Esophagus muscularis mucosa (tissue), 4 donors: Measurements from ENCODE around the gene ERC2. TPM values are rescaled to one million over a fixed set of nuclear protein-coding genes. Genes with fewer than 3 reads are reported as not detected.
A peak's percentile ranks its signal among the peaks of the same experiment; 100 is the strongest.

Experiments
- DNase-seq: peaks from one replicate; pipeline ENCODE4 v3.0.0-alpha.2; 2017; ENCODE audit errors: extremely low spot score
- H3K27ac ChIP-seq, 4 donors: fragments of 200-600 bp; sonication (generic); replicated peaks in 1 of 4; 1 replicate in 3 of 4; 2 replicates in 1 of 4; pipeline ENCODE4 v1.5.1; 2016 to 2019; ENCODE audit warnings: mild to moderate bottlenecking in 1 of 4
- H3K27me3 ChIP-seq, 4 donors: fragments of 200-600 bp; sonication (generic); one replicate each; pipeline versions ENCODE4 v1.5.1 to v1.6.0; 2016 to 2019
- H3K36me3 ChIP-seq, 4 donors: fragments of 200-600 bp; sonication (generic); one replicate each; pipeline ENCODE4 v1.5.1; 2016 to 2019
- H3K4me1 ChIP-seq, 4 donors: fragments of 200-600 bp; sonication (generic); one replicate each; pipeline ENCODE4 v1.5.1; 2016 to 2019
- H3K4me3 ChIP-seq, 4 donors: fragments of 200-600 bp; sonication (generic); 1 replicate in 2 of 4; 2 replicates in 2 of 4; pipeline ENCODE4 v1.5.1; 2016 to 2019; ENCODE audit warnings: mild to moderate bottlenecking in 4 of 4, moderate library complexity in 1 of 4
- H3K9me3 ChIP-seq, 4 donors: fragments of 200-600 bp; sonication (generic); 1 replicate in 3 of 4; 2 replicates in 1 of 4; pipeline ENCODE4 v1.5.1; 2016 to 2019
- CTCF ChIP-seq, 3 experiments: fragments of 200-600 bp in 2 of 3; fragments of 450-650 bp in 1 of 3; sonication (generic) in 2 of 3; IDR thresholded peaks; one replicate each; pipeline ENCODE4 v1.5.1; 2017 to 2019; ENCODE audit warnings: antibody characterized with exemption in 3 of 3, mild to moderate bottlenecking in 2 of 3, moderate library complexity in 1 of 3
- EP300 ChIP-seq: sonication (generic); formaldehyde crosslinking; IDR thresholded peaks from one replicate; pipeline ENCODE4 v1.6.1; 2017; ENCODE audit warnings: antibody characterized with exemption
- POLR2A ChIP-seq: fragments of 450-650 bp; IDR thresholded peaks from one replicate; pipeline ENCODE4 v1.6.1; 2017; ENCODE audit warnings: antibody characterized with exemption, moderate library complexity, mild to moderate bottlenecking, low read depth
- POLR2AphosphoS5 ChIP-seq, 2 donors: sonication (generic); formaldehyde crosslinking; IDR thresholded peaks; one replicate each; pipeline ENCODE4 v1.6.1; 2017; ENCODE audit warnings: antibody characterized with exemption in 2 of 2
- WGBS: methylation state at CpG from one replicate; pipeline ENCODE4 v1.1.5; 2018; 5-methylcytosine and 5-hydroxymethylcytosine counted together
- intact Hi-C: fragments of 100-400 bp; cut with DNase I; formaldehyde crosslinking; loops from one replicate; pipeline ENCODE4 v1.15.1; 2023
- total RNA-seq, 4 donors: library from RNA; depleted of rRNA; stranded (reverse); fragments of >200 nt; gene quantifications; one replicate each; pipeline versions ENCODE4 v1.1.0 to v1.2.1, GENCODE V29; 2016

ERC2 gene
- total RNA-seq, 4 donors from 2014 or later: 0.42 to 2.0 (median 1.5) TPM

DNA sequence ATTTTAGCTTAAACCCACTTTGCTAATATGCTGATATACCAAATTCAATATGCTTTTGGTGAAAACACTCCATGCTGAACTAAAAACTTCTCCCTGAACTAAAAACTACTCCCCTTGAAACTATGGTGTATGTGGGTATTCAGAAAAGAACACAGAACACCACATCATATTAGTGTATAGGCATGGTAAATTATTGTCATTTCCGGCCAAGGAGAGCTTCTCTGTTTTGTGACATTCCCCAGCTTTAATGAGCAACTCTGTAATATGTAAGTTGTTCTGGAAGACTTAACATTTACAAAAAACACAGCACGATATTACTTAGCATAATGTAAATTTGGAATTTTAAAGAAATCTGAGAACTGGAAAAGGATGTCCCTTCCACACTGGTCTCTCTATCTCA lies 711.3 kb downstream of the ERC2 start:
- WGBS: 93% methylated on average over 2 of the region's 2 CpGs
- intact Hi-C loops: no loop called here

DNA sequence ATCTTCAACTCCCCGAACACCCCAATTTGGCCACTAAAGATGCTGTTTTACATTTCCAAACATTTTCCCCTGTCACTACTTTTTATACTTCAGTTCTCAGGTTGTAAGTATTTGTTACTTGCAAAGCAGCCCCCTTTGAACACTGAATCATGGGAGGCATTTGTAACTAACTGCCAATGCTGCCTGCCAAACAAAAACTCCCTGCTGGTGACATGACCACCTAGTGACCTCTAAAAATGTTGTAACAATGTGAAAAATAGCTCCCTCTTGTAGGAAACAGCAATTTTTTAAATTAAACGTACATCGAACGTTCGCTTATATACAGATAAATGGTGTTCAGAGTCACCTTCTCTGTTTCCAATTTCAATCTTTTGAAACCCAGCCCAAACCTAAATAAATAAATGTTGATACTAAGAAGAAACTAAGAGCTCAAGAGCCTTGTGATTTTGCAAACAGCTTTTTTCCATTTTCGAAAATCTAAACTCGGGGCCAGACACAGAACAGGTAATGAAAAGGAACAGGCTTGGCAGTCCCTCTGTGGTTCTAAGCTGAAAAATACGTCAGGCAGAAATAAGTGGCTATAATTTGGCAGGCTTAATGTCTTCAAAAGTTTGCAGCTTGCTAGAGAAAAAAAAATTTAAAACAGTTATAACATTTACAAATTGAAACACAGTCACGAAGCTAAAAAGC lies 712.6 kb downstream of the ERC2 start:
- Histone ChIP-seq H3K27ac (no peak overlapping the region), H3K9me3 (no peaks in the 10 kb centered on the region), H3K27me3 (peaks cover 0 to 3% (median 0%) of the 10 kb centered on the region in 4 donors), H3K4me1 (peaks cover 0 to 9% (median 0%) of the 10 kb centered on the region in 4 donors), H3K36me3 (no peaks in the 10 kb centered on the region), H3K4me3 (no peak overlapping the region)
- WGBS: 53% methylated on average over 9 of the region's 9 CpGs
- intact Hi-C loops: no loop called here
- TF ChIP-seq POLR2A: no peak
- no peak for TF ChIP-seq EP300
- DNase-seq: no peak

More for the DNA sequence above, 711.3 kb downstream of the ERC2 start:
- DNase-seq: no peak
- Histone ChIP-seq H3K4me3 (no peak overlapping the region), H3K36me3 (no peaks in the 10 kb centered on the region), H3K4me1 (peaks cover 0 to 9% (median 0%) of the 10 kb centered on the region in 4 donors), H3K9me3 (no peaks in the 10 kb centered on the region), H3K27me3 (peaks cover 0 to 3% (median 0%) of the 10 kb centered on the region in 4 donors), H3K27ac (no peak overlapping the region)
- no peak for TF ChIP-seq EP300
- TF ChIP-seq CTCF (IDR thresholded peaks at IDR 0.05): no peak
- no peak for TF ChIP-seq POLR2AphosphoS5 (IDR thresholded peaks at IDR 0.05)
- no peak for TF ChIP-seq POLR2A

DNA sequence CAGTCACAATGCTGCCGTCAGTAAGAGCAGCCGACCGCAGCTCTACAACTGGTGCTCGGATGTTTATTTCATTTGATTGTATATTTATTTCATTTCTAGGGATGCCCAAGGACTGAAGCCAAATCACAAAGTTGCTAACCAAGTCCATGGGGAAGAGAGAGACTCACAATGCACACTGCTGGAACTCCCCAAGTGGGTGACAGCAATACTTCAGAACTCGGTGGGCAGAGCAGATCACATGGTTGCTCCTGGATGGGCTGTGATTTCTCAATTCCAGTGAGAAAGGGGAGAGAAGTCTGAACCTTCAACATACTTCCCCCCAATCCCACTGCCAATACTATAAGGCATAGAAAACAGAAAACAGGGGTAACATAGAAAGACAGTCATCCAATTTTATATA lies 715.4 kb downstream of the ERC2 start:
- H3K27ac ChIP-seq: no peak overlapping the region
- no peak for TF ChIP-seq EP300
- TF ChIP-seq POLR2AphosphoS5 (IDR thresholded peaks at IDR 0.05): no peak
- TF ChIP-seq CTCF (IDR thresholded peaks at IDR 0.05): no peak
- TF ChIP-seq POLR2A: no peak
- peaks cover 0 to 9% (median 0%) of the 10 kb centered on the region in 4 donors for H3K4me1 ChIP-seq
- no peaks in the 10 kb centered on the region for H3K36me3 ChIP-seq
- peaks cover 0 to 3% (median 0%) of the 10 kb centered on the region in 4 donors for H3K27me3 ChIP-seq
- H3K9me3 ChIP-seq: no peaks in the 10 kb centered on the region
- peak; percentile 70 for DNase-seq
- H3K4me3 ChIP-seq: no peak overlapping the region
- intact Hi-C loops: no loop called here
- WGBS: 92% methylated on average over 5 of the region's 5 CpGs

GRCh38 chr3:55751730-55752129 lies 716.5 kb downstream of the ERC2 start:
- intact Hi-C loops: no loop called here
- Histone ChIP-seq H3K9me3 (no peaks in the 10 kb centered on the region), H3K27me3 (peaks cover 0 to 3% (median 0%) of the 10 kb centered on the region in 4 donors), H3K27ac (no peak overlapping the region), H3K36me3 (no peaks in the 10 kb centered on the region), H3K4me3 (no peak overlapping the region), H3K4me1 (peaks cover 0 to 9% (median 0%) of the 10 kb centered on the region in 4 donors)
- no peak for DNase-seq
- no peak for TF ChIP-seq EP300
- no peak for TF ChIP-seq CTCF (IDR thresholded peaks at IDR 0.05)
- no peak for TF ChIP-seq POLR2AphosphoS5 (IDR thresholded peaks at IDR 0.05)
- no peak for TF ChIP-seq POLR2A
- WGBS: 79% methylated on average over 1 of the region's 1 CpG

DNA sequence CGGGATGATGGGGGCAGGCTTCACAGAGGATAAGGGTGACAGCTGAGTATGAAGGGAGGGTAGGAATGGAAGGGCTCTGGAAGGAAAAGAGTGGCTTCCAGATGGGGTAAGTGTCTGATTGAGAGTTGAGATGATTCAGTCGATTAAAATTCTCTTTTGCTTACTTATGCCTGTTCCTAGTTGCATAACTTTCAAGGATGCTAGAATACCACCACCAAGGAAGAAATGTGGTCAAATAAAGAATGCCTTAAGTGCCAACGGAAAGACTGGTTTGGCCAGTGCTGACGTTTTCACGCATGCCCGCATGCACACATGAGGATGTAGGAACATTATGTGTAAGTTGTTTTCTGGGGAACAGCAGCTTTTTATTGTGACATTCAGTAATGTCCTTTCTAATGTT lies 717.7 kb downstream of the ERC2 start:
- peaks cover 0 to 3% (median 0%) of the 10 kb centered on the region in 4 donors for H3K27me3 ChIP-seq
- no peaks in the 10 kb centered on the region for H3K36me3 ChIP-seq
- H3K9me3 ChIP-seq: no peaks in the 10 kb centered on the region
- 80% methylated on average over 6 of the region's 6 CpGs for WGBS
- peaks cover 0 to 1% (median 0%) of the 10 kb centered on the region in 4 donors for H3K4me1 ChIP-seq
- intact Hi-C loops: no loop called here
- no peak for TF ChIP-seq EP300
- no peak for TF ChIP-seq POLR2AphosphoS5 (IDR thresholded peaks at IDR 0.05)
- TF ChIP-seq CTCF (IDR thresholded peaks at IDR 0.05): no peak
- TF ChIP-seq POLR2A: no peak
- no peak overlapping the region for H3K27ac ChIP-seq
- DNase-seq: peak; percentile 62
- H3K4me3 ChIP-seq: no peak overlapping the region
